Measurements from ENCODE around the gene HPSE2.

DNA sequence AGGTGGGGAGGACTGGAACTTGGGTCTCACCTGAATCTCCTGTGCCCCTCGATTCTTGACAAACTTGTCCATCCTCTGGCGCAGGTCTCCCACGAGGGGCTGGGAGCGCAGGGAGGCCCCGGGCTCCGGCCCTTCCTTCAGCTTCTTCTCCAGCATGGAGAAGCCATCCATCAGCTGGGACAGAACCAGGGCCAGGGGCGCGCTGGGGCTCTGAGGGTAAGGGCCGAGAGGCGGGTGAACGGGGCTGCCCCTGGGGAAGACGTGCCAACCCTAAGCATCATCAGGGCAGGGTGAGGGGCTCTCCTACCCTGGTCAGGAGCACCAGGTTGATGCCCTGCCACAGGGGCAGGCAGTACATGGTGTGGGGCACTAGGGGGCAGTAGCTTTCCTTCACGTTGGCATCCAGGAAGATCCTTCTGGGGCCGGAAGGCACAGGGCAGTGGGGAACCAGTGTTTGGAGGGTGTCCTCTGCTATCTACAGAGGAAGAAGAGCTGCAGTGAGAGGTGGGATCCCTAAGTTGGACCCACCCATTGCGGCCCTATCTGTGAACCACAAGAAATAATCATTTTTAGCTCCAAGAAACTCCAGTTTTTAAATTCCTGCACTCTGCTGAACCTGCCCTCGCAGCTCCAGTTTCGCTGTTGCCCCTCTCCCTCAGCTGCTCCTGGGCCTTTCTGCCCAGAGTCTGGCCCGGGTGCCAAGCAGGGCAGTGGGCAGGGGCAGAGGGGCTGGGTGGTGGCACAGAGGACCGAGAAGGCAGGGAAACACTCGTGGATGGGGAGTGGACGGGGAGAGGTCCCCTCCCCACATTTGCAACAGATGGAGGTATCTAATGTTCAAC, 809.9 kb downstream of the HPSE2 start:
- TF ChIP-seq KDM5A (IDR thresholded peaks at IDR 0.05), result no peak
- TF ChIP-seq, protein P1, sequence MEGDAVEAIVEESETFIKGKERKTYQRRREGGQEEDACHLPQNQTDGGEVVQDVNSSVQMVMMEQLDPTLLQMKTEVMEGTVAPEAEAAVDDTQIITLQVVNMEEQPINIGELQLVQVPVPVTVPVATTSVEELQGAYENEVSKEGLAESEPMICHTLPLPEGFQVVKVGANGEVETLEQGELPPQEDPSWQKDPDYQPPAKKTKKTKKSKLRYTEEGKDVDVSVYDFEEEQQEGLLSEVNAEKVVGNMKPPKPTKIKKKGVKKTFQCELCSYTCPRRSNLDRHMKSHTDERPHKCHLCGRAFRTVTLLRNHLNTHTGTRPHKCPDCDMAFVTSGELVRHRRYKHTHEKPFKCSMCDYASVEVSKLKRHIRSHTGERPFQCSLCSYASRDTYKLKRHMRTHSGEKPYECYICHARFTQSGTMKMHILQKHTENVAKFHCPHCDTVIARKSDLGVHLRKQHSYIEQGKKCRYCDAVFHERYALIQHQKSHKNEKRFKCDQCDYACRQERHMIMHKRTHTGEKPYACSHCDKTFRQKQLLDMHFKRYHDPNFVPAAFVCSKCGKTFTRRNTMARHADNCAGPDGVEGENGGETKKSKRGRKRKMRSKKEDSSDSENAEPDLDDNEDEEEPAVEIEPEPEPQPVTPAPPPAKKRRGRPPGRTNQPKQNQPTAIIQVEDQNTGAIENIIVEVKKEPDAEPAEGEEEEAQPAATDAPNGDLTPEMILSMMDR (IDR thresholded peaks at IDR 0.05), result peak; percentile 68
- no peak for TF ChIP-seq KDM1A (IDR thresholded peaks at IDR 0.05; ENCODE audit: low read depth)
- no peak for TF ChIP-seq POLR2A (IDR thresholded peaks at IDR 0.05; ENCODE audit: low read length)
- TF ChIP-seq, protein P2, sequence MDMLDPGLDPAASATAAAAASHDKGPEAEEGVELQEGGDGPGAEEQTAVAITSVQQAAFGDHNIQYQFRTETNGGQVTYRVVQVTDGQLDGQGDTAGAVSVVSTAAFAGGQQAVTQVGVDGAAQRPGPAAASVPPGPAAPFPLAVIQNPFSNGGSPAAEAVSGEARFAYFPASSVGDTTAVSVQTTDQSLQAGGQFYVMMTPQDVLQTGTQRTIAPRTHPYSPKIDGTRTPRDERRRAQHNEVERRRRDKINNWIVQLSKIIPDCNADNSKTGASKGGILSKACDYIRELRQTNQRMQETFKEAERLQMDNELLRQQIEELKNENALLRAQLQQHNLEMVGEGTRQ (IDR thresholded peaks at IDR 0.05), result no peak
- TF ChIP-seq, protein P3, sequence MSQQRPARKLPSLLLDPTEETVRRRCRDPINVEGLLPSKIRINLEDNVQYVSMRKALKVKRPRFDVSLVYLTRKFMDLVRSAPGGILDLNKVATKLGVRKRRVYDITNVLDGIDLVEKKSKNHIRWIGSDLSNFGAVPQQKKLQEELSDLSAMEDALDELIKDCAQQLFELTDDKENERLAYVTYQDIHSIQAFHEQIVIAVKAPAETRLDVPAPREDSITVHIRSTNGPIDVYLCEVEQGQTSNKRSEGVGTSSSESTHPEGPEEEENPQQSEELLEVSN (IDR thresholded peaks at IDR 0.05; ENCODE audit: borderline replicate concordance, low read depth), result no peak
- no peak for TF ChIP-seq JUNB (IDR thresholded peaks at IDR 0.05)
- no peak for TF ChIP-seq MAZ (IDR thresholded peaks at IDR 0.05; ENCODE audit: borderline replicate concordance, low read depth, low read length)
- TF ChIP-seq EP300 (IDR thresholded peaks at IDR 0.05), result no peak
- TF ChIP-seq, protein P4, sequence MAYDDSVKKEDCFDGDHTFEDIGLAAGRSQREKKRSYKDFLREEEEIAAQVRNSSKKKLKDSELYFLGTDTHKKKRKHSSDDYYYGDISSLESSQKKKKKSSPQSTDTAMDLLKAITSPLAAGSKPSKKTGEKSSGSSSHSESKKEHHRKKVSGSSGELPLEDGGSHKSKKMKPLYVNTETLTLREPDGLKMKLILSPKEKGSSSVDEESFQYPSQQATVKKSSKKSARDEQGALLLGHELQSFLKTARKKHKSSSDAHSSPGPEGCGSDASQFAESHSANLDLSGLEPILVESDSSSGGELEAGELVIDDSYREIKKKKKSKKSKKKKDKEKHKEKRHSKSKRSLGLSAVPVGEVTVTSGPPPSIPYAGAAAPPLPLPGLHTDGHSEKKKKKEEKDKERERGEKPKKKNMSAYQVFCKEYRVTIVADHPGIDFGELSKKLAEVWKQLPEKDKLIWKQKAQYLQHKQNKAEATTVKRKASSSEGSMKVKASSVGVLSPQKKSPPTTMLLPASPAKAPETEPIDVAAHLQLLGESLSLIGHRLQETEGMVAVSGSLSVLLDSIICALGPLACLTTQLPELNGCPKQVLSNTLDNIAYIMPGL (CRISPR knock-in tag; IDR thresholded peaks at IDR 0.05; ENCODE audit: borderline replicate concordance), result no peak
- TF ChIP-seq RCOR1 (IDR thresholded peaks at IDR 0.05; ENCODE audit: low read depth, low read length), result no peak

Measured in A549 (cell line).